ENCODE measurements around the gene CTAGE15.
"Not testable (repeated sequence)": the region's sequence is repeated elsewhere in the genome, so short reads cannot be mapped to it uniquely, and the experiment has no call there.

Gene CTAGE15, protein sequence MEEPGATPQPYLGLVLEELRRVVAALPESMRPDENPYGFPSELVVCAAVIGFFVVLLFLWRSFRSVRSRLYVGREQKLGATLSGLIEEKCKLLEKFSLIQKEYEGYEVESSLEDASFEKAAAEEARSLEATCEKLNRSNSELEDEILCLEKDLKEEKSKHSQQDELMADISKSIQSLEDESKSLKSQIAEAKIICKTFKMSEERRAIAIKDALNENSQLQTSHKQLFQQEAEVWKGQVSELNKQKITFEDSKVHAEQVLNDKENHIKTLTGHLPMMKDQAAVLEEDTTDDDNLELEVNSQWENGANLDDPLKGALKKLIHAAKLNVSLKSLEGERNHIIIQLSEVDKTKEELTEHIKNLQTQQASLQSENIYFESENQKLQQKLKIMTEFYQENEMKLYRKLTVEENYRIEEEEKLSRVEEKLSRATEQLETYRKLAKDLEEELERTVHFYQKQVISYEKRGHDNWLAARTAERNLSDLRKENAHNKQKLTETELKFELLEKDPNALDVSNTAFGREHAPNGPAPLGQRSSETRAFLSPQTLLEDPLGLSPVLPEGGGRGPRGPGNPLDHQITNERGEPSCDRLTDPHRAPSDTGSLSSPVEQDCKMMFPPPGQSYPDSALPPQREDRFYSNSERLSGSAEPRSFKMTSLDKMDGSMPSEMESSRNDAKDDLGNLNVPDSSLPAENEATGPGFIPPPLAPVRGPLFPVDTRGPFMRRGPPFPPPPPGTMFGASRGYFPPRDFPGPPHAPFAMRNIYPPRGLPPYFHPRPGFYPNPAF

DNA sequence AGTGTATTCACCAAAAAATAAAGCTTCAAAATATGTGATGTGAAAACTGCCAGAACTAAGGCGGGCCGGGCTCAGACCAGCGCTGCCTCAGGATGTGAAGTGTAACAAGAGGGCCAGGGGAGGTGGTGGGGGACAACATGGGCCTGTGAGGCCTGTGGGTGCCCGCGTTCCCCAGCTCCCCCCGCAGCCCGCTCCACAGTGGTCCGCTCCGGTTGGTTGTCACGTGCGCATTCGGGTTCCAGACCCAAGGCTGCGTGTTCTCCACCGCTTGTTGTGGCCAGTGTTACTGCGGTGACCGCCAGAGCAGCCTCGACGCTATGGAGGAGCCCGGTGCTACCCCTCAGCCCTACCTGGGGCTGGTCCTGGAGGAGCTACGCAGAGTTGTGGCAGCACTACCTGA is at the start of gene CTAGE15:
CTAGE15 (plus strand) TSS at position 301 of the 400 bp plus-strand sequence; CDS start at position 318, 17 bp downstream.
- DNase-seq, result not testable (repeated sequence)

DNA sequence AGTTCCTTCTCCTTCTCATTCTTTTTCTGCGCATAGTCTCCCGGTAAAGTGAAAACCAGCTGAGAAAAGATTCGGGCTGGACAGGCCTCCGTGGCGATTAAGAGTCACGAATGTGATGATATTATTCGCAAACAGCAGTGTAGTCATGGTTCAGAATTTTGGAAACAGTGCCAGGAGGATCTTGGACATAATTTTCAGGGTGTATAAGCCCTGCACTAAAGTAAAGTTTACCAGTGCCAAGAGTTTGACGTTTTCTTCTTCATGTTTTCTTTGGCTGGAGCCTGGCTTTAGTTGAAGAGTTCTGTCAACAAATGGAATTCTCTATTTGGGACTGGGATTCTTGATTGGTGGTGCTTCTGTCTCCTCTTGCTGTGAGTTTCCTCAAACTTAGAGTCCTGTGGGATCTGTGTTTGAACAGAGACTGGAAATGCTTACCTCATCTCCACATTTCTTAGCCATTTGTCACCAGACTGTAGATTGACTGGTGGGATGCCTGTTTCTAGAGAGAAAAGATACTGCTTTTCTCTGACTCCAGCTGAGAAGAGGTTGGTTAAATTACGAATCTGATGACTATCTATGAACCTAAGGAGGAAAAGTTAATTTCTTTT is 49.2 kb upstream of the CTAGE15 start:
- not testable (repeated sequence) for DNase-seq

GRCh38 chr7:143531169-143531926 is 40.3 kb upstream of the CTAGE15 start:
- not testable (repeated sequence) for DNase-seq

DNA sequence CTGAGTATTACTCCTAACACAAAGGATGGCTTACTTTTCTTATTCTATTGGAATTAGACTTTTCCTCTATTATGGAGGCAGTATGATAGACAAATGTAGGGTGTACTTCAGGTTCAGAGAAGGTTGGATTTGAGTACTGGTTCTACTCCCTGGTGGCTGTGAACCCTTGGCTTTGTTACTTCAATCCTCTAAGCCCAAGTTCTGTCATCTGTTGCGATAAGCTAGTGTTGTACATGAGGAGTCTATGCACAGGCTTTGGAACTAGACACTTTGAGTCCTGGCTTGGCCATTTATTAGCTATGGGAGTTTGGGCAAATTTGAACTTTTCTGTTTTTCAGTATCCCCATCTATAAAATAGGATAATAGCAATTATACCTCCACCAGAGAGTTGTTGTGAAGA is 39.7 kb upstream of the CTAGE15 start:
- not testable (repeated sequence) for DNase-seq

DNA sequence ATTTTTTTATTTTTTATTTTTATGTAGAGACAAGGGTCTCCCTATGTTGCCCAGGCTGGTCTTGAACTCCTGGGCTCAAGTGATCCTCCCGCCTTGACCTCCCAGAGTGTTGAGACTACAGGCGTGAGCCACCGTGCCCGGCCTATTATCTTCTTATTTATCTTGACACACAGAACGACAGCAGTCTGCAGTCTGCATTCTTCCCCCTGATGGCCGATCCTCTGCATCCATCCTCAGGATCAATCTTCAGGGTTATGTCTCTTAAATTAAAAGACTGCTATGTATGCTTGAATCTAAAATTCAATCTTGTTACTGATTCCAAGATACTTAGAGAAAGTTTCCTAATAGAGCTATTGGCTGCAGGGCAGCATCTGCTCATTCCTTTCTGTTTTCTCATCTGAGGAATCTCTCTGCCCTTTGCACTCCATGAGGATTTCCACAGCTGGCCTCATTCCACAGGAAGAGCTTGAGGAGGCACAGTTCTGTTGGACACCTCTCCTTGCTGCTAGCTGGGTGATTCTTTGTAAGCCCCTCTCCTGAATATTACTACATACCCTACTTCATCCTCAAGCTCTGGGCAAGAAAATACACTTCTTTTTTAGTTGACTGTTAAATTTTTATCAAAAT is 38.3 kb upstream of the CTAGE15 start:
- not testable (repeated sequence) for DNase-seq

DNA sequence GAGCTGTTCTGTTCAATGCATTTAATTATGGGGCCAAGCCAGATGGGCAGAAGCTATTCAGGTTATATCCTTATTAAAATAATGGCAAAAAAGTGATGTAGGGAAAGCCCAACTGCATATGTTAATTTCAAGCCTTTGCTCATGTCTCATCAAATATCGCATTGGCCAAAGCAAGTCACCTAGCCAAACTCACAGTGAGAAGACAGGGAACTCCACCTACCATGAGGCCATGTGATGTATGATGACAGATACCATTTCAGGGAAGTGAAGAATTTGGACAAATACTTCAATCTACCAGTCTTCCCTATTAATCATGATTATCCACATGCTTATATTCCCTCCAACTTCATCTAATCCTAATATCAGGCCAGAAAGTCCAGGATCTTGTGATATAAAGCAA is 35.2 kb upstream of the CTAGE15 start:
- not testable (repeated sequence) for DNase-seq

DNA sequence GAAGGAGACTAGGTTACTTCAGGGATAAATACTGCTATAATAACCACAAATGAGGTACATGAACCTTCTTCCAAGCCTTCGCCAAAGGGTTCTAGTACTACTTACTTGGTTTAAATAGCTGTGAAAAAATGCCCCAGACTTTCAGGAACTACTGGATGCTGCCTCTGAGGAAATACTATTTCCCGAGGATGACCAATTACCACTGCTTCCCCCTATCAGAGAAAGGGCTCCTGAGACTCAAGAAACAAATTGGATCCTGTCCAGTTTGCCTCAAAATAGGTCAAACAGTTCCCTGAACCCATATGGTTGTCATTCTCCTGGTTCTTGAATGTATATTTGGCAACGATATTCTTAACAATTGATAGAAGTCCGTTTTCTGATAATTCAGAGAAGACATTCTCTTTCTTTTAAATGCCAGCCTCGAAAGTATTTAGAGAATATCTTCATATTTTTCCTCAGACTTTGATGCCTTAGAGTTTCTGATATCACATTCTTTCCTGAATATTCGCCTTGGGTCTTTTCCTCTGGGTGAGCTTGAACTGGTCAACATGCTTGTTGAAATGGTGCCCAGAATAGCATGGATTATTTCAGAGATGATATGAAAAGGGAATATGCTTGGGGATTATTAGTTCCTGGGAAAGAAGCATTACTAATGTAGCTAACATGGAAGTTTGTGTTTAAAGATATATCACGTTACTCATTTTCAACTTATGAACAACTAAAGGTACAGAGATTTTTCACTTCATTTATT is 28.1 kb upstream of the CTAGE15 start:
- DNase-seq, result not testable (repeated sequence)

DNA sequence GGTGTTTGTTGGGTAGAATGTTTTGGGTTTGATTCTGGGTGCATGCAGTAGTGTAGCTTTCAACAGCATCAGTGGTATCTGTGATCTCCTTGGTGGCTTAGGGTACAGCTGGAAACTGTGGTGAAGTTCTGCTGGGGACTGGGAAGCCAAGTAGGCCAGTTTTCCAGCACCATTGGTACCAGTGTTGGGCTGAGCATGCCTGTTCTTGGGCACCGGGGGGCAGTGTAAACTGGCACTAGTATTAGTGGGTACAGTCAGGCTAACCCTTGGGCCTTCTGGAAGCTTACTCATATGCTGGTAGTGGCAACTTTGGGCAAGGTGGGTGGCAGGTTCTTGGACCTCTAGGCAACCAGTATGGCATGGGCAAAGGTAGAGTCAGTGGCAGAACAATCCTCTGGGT is 15.6 kb upstream of the CTAGE15 start:
- DNase-seq, result not testable (repeated sequence)

GRCh38 chr7:143563306-143563705 is 8.3 kb upstream of the CTAGE15 start:
- DNase-seq, result not testable (repeated sequence)

- not testable (repeated sequence) for DNase-seq
These were observed 5.6 kb upstream of the CTAGE15 start for GRCh38 chr7:143566001-143566400.

GRCh38 chr7:143588183-143588582 is 16.6 kb downstream of the CTAGE15 start:
- not testable (repeated sequence) for DNase-seq

DNA sequence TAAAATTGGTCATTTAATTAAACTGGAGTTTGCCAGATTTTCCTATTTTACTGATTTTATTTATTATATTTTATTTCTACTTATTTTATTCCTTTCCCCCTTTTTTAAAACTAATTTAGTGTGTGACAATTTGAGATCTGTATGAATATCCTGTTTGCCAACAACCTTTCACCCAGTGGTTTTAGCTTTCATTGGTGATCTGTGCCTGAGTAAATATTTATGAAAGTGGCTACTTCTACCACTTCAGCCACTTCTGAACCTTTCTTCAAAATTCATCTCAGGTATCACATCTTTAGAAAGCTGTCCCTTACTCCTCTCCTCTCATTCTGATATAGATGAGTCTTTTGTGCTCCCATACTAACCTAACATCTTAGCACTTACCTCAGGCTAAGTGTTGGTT is 18.3 kb downstream of the CTAGE15 start:
- not testable (repeated sequence) for DNase-seq

- not testable (repeated sequence) for DNase-seq
These were observed 26.5 kb downstream of the CTAGE15 start for GRCh38 chr7:143598086-143598485.

GRCh38 chr7:143603549-143603948 is 31.9 kb downstream of the CTAGE15 start:
- DNase-seq, result not testable (repeated sequence)

- DNase-seq, result not testable (repeated sequence)
These were observed 34.5 kb downstream of the CTAGE15 start for GRCh38 chr7:143606088-143606487.

- DNase-seq, result not testable (repeated sequence)
These were observed 43.9 kb downstream of the CTAGE15 start for GRCh38 chr7:143615545-143615944.

DNA sequence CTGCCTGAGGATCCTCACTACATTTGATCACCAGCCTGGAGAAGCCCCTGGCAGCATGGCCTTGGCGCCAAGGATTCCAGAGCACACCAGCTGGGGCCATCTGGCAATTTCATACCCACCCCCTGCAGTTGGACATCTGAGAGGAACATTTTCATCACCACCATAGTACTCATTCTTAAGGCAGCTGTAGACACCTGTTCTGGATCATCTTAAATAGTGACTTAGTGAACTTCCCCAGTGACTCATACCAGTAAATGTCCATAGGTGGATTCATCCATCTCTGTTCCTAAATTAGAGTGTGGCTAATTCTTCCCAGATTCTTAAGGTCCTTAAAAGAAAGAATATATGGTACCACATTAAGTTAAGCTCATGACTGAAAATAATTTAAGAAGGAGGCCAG is 45.6 kb downstream of the CTAGE15 start:
- DNase-seq, result not testable (repeated sequence)

GRCh38 chr7:143620058-143620457 is 48.5 kb downstream of the CTAGE15 start:
- DNase-seq, result not testable (repeated sequence)

DNA sequence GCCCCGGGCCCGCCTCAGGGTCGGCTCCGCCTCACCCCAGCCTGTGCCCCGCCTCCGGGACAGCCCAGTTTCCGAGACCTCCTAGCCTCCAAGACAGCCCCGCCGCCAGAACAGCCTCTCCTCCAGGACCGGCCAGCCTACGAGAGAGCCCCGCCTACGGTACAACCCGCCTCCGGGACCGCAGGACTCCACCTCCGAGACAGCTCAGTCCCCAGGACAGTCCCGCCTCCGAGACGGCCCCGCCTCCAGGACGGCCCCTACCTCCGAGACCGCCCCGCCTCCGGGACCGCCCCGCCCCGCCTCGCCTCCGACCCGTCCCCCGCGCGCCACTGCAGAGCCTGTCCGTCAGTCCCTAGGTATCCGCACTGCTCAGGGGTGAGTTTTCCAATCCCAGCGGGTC is 49.0 kb downstream of the CTAGE15 start, which contains the start of gene TCAF2:
TCAF2 (plus strand) TSS at position 329 of the 400 bp plus-strand sequence.
- DNase-seq, result not testable (repeated sequence)

DNA sequence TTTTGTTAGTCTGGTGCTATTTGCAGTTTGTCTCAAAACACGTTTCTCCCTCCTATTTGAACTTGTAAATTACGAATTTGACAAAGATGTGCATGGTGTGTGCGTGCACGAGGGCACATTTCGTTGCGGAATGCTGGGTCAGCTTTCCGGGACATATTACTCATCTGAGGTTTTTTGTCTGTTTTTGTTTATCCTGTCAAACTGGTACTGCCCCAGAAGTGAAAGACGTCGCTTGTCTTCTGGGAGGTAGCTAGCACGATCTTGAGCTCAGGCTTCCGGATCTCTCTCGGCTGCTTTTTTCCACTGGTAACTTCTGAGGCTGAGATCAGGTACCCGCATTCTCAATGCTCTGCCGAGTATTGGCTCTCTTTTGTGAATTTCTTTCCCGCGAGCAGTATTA is 49.6 kb downstream of the CTAGE15 start:
- not testable (repeated sequence) for DNase-seq

- DNase-seq, result not testable (repeated sequence)
These were observed 50.5 kb downstream of the CTAGE15 start for GRCh38 chr7:143622130-143622529.

All from GDM1 (cell line).